A172 (cell line): ENCODE data around the gene RBMS3. TPM values are rescaled to one million over a fixed set of nuclear protein-coding genes. Genes with fewer than 3 reads are reported as not detected.

Experiments used
- DNase-seq: peaks from one replicate; pipeline ENCODE4 v3.0.0-alpha.2; 2015; ENCODE audit warnings: low spot score
- total RNA-seq: library from RNA; depleted of rRNA; stranded (reverse); fragments of >200 nt; shearing (Covaris generic); gene quantifications from 2 replicates; pipeline ENCODE4 v1.2.3, GENCODE V29; 2014

Gene RBMS3
- total RNA-seq, 1 experiment from 2014 or later, result 14.9 TPM

- DNase-seq, result peak; percentile 4
These were observed 656.3 kb downstream of the RBMS3 start for GRCh38 chr3:29937185-29937584.

- no peak for DNase-seq
These were observed 660.0 kb downstream of the RBMS3 start for GRCh38 chr3:29940759-29941323.

DNA sequence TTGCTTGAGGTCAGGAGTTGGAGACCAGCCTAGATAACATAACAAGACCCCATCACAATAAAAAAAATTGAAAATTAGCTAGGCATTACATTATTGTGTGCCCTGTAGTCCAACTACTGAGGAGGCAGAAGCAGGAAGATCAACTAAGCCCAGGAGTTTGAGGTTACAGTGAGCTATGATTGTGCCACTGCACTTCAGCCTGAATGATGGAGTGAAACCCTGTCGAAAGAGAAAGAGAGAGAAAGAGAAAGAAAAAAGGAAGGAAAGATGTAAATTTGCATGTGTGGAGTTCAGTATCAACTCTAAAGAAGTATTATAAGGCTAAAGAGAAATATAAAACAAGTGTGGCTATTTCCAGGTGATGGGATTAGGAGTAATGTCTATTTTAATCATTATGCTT, 661.4 kb downstream of the RBMS3 start:
- no peak for DNase-seq

DNA sequence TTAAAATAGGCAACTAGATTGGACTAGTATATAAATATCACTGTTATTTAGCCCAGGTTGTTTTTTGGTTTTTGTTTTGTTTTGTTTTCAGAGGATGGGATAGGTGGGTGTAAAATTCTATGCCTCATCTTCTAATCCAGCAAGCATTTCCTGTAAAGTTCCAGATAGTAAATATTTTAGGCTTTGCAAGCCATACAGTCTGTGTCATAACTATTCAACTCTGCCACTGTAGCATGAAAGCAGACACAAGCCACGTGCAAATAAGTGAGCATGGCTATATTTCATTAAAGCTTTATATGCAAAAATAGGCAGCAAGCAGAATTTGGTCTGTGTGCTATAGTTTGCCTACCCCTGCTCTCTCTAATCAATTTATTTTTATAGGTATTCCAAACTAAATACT, 668.3 kb downstream of the RBMS3 start:
- no peak for DNase-seq

DNA sequence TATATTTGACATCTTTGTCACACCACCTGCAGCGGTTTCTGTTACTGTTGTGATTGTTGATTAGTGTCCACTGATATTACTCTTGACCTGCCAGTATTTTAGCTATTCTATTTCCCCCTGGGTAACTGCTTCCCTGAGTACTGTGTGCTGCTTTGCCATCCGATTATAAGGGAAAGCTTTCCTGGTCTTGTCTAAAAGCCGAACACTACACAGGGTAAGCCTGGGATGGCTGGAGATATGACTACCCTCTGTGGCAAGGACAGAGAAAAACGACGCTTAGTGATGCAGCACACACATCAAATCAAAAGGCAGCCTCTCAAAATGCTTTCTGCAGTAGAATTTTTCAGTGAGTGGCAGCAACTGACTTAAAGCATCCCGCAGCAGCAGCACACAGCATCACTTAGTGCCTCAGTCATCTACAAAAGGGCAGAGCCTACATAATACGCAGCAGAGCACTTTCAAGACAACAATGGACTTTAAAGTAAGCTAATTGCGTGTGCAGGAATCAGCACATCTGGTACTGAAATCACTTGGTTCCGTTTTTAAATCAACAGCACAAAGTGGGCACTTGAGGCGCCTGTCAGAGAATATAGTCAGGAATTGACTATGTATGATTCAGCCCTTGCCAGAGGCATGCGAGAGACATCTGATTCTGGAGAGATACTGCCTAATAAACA, 669.2 kb downstream of the RBMS3 start:
- no peak for DNase-seq

DNA sequence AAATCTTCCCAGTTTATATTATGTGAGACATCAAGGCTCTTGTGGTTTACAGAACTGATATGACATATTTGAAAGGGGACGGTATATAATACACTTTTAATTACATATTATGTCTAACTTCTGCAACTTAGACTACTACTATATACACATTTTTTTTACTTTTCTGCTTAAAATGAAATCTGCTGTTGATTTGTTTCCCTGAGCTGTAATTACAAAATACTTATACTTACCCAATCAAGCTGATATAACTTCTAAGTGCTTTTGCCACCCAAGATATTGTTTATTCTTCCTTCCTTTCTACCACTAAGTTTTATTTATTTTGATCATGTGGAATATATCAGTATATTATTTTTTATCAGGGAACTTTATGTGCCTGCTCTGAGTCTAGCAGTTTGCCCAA, 671.6 kb downstream of the RBMS3 start:
- DNase-seq, result no peak

DNA sequence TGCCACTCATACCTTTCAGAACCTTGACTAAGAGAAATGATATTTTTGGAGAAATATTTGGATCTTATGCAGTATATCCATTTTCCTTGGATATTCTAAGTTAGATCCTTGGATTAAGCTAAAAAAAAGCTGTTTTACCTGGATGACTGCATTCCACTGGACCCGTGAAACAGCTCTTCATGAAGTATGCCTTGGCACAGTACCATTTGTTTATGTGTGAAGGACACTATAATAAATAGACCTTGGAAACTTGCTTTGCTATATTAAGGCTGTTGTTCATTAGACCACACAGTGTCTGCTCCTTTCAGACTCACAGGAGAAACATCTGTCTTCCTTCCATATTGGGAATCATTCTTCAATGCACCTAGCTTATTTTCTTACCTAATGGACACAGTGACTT, 674.5 kb downstream of the RBMS3 start:
- DNase-seq, result no peak

DNA sequence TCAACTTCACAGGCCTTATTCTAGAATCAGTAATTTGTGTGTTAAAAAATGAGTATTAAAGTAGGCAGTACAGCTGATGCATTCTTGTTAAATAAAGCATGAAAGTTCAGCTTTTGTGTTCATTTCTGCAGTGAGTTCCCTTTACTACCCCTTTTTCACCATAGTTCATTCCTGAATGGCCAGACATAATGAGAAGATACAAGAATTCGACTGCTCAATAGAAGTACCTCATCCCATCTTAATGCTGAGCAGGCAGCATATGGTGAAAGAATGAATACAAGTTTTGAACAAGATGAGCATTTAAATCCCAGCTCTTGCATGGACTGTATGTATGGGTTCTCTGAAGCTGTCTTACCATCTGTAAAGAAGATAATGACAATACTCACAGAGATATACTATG, 677.9 kb downstream of the RBMS3 start:
- DNase-seq, result no peak

- no peak for DNase-seq
These were observed 691.0 kb downstream of the RBMS3 start for GRCh38 chr3:29971895-29972294.

GRCh38 chr3:29972320-29972993, 691.6 kb downstream of the RBMS3 start:
- no peak for DNase-seq

DNA sequence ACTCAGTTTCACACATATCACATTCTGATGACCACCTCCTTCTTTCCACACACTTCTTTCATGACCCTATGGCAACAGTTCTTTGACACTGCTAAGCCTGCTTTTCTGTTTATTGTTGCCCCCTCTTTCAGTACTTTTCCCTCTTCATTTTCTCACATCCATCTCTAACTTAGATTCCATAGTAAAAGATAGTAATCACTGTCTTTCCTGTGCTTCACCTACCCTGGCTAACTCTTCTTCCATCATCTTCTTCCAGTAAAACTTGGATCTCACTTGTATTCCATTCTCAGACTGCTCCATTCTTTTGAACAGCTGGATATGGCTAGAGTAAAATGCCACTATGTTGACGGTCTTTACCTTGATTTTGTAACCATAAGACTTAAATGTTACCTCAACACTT, 692.9 kb downstream of the RBMS3 start:
- DNase-seq, result no peak

DNA sequence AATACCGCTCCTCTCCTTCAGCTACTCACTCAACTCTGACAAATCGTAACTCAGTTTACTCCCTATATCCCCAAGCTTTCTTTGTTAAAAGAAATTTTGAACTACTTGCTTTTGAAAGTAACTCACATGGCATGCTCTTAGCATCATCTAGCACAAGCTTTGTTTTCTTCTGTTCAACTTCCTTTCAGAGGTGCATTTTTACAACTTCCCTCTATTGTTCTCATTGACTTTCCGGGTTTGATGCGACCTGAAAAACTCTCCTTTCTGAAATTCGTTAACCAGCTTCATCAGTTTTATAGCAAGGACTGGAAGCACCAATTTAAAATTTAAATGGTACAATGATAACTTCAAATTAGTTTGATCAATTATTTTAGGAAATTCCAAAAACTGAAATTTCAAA, 696.0 kb downstream of the RBMS3 start:
- no peak for DNase-seq

DNA sequence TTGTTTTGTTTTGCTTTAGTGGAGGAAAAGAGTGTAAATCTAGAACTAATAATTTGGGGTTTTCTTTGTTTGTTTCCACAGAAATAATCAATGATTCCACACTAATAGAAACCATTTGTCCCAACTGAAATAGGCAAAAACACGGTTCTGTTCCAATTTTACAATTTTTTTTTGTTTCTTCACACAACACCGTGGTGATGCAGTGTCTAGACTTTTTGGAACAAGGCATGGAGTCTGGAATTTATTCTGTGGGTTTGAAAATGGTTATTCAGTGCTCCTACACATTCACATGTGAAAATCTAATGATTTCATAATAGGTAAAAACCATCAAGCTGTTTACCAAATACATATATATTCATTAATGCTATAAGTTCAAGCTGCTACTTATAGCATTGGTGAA, 696.5 kb downstream of the RBMS3 start:
- no peak for DNase-seq

DNA sequence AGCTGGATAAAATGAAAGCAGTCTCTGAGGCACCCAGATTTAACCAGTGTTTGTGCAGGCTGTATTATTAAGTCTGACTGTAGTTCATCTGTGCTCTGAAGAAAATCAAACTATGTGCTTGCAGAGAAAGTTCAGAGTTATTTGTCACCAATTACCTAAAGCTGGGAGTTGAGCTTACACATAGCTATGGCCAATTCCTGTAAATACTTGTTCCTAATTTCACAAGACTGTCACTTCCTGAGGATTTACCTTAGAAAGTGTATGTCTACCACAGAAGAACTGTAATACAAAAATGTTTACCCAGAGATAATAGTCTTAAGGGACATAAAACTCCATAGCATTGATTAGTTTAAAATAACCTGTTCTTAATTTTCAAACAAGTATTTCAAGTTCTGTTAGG, 697.2 kb downstream of the RBMS3 start:
- no peak for DNase-seq

DNA sequence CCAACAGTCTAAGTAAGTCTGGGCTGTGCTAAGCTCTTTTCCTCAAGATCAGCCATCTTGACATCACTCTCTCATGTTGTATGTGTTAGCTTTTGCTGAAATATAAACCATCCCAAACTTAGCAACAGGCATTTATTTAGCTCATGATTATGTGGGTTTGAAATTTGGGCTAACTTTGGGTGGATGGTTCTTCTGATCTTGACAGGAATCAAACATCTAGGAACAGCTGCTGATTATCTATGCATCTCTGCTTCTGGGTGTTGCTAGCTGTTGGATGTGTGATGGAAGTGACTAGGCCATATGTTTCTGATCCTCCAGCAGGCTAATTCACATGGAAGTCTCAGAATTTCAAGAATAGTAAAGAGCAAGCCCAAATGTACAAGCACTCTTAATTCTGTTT, 710.3 kb downstream of the RBMS3 start:
- no peak for DNase-seq

GRCh38 chr3:30002797-30003196, 721.9 kb downstream of the RBMS3 start:
- no peak for DNase-seq

DNA sequence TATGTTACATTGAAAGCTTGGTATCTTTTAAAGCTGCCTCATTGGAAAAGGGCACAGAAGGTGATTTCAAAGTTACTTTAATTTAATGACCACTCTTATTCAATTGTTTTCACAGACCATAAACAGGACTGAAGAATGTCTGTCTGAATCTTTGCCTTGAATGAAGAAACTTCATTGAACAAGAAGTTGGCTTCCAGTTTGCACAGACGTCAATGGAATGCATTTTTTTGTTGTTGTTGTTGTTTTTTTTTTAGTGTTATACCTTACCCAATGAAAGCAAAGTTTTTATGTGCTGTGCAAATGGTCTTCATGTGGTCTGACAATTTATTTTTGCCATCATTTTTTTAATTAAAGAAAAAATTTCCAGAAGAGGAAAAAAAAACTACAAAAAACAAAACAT, 722.9 kb downstream of the RBMS3 start:
- DNase-seq, result no peak

DNA sequence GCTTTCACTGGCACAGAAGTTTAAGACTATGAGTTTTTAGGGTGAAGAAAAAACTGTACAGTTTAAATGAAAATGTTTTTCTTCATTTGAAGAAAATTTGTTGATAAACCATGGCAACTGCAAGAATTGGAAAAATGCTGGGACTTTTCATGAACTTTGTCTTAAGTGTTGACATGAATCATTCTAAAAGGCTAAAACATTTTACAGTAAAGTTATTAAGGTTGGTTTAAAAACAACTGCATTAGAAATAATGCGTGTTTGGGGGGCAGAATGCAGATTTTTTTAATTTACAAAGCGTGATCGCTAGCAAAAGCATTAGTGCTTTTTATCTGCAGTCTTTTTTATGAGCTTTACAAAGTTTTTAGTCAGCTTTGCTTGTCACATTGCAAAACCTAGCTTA, 723.6 kb downstream of the RBMS3 start:
- no peak for DNase-seq

GRCh38 chr3:30006111-30006510, 725.2 kb downstream of the RBMS3 start:
- no peak for DNase-seq

DNA sequence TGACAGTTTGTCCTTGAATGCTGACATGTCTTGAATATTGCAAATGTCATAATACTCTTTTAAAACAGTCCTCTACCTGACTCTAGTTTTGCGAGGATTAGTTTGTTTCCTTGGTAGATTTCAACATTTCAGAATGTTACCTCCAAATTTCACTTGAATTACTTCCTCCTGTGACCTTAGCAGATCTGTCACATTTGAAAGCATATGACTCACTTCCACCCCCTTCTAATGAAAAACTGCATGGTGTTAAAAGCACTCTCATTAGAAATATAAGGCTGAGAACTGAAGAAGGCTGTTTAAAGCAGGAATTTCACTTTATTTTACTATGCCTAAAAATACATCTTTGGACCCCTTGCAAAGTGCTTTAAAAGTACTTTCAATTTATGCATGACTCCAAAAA, 726.8 kb downstream of the RBMS3 start:
- peak; percentile 27 for DNase-seq

DNA sequence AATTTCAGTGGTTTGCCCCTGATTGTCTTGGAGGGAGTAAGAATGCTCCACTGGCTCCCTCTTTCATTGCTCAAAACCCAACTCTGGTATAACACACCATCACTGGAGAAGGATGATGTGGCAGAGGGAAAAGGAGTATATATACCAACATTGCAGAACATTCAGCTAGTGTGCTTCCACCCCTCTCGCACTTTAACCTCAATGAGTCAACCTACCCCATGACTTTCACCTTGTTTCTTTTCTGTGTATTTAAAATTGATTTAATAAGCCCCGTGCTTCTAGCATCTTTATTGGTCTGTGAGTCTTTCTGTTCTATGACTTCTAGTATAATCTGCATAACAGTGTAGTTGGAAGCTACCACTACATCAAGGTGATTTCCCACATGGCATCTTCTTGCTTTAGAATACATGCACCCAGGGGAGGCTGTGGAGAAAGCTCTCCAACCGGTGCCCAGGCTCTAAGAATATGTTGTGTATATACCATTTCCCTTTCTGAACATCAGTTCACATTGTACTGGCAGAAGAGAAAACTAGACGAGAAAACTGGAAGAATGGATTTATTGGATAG, 730.4 kb downstream of the RBMS3 start:
- no peak for DNase-seq

- peak; percentile 79 for DNase-seq
These were observed 732.2 kb downstream of the RBMS3 start for GRCh38 chr3:30012941-30013543.

GRCh38 chr3:30017901-30018300, 737.0 kb downstream of the RBMS3 start:
- DNase-seq, result no peak
